A549 treated with AZD9567 at 1 μM for 4 hours (cell line): Measurements from ENCODE around the gene TRABD2B. TPM values are rescaled to one million over a fixed set of nuclear protein-coding genes. Genes with fewer than 3 reads are reported as not detected.

Experiments used
- total RNA-seq: library from RNA; stranded (reverse); fragments of 200-300 nt; extraction: Qiagen RNA extraction; gene quantifications from 5 replicates; pipeline ENCODE4 v1.2.3, GENCODE V29; 2022; ENCODE audit not compliant: insufficient read depth

The TRABD2B gene
- total RNA-seq: 0.97 to 2.6 TPM (median 2.0 TPM) in 5 replicates

DNA sequence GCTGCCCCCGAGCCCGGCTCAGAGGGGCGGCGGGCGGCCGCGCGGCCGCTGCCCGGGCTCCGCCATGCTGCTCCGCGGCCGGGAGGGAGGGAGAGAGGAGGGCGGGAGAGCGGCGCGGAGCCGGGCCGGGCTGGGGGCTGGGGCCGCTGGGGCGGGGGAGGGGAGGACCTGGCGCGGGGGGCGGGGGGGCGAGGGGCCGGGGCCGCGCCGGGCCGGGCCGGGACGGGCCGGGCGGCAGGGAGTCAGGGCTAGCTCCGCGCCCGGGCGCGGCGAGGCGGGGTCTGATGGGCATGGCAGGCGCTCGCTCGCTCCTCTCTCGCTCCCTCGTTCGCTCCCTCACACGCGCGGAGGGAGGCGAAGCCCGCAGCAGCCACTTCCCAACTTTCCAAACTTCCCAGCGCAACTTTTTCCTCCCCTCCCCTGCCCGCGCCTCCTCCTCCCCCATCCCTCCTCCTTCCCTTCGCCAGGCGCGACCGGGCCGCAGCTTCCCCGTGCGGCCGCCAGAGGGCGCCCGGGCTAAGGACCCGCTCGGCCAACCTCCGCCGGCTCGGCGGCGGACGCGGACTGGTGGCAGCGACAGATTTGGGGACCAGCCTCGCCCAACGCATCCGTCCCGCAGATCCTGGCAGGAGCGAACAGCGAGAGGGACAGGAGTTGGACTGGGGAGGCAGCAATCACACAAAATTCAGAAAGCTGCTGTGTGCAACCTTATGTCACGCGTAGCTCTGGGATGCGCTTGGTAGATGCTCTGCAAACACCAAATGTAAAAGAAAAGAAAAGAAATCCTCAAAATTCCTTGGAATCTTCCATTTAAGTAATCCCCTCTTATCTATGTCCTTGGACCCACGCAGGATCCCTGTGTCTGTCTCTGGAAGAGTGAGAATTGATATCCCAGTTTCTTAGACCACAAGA lies at the start of gene TRABD2B:
TRABD2B (minus strand) TSS at position 97 of the 912 bp plus-strand sequence.

Other genes starting within 250 kb of the TRABD2B start
- 0.02 to 0.05 TPM in 2 of 5 replicates, not detected in the others for gene SLC5A9, start 225.3 kb upstream of the TRABD2B start, total RNA-seq